OCI-LY7 (cell line): ENCODE results near the gene BCL2L11.

Experiments used
- EZH2phosphoT487 ChIP-seq: fragments of 200-600 bp; sonication (generic); IDR thresholded peaks from 2 replicates; pipeline ENCODE4 v1.6.1; 2018; ENCODE audit warnings: low read depth, borderline replicate concordance, mild to moderate bottlenecking, mixed run types, antibody characterized with exemption, low read length, moderate library complexity, mixed read lengths
- TF ChIP-seq, protein P1 (sequence below): fragments of 200-600 bp; sonication (generic); conservative IDR thresholded peaks from 2 replicates; pipeline ENCODE4 v1.5.1; 2014; ENCODE audit warnings: mild to moderate bottlenecking, antibody characterized with exemption, low read length, moderate library complexity, mixed read lengths

DNA sequence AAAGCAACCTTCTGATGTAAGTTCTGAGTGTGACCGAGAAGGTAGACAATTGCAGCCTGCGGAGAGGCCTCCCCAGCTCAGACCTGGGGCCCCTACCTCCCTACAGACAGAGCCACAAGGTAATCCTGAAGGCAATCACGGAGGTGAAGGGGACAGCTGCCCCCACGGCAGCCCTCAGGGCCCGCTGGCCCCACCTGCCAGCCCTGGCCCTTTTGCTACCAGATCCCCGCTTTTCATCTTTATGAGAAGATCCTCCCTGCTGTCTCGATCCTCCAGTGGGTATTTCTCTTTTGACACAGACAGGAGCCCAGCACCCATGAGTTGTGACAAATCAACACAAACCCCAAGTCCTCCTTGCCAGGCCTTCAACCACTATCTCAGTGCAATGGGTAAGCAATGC, 3.0 kb downstream of the BCL2L11 start:
- TF ChIP-seq, protein P1, sequence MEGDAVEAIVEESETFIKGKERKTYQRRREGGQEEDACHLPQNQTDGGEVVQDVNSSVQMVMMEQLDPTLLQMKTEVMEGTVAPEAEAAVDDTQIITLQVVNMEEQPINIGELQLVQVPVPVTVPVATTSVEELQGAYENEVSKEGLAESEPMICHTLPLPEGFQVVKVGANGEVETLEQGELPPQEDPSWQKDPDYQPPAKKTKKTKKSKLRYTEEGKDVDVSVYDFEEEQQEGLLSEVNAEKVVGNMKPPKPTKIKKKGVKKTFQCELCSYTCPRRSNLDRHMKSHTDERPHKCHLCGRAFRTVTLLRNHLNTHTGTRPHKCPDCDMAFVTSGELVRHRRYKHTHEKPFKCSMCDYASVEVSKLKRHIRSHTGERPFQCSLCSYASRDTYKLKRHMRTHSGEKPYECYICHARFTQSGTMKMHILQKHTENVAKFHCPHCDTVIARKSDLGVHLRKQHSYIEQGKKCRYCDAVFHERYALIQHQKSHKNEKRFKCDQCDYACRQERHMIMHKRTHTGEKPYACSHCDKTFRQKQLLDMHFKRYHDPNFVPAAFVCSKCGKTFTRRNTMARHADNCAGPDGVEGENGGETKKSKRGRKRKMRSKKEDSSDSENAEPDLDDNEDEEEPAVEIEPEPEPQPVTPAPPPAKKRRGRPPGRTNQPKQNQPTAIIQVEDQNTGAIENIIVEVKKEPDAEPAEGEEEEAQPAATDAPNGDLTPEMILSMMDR = no peak
- no peak for TF ChIP-seq EZH2phosphoT487
